ENCODE data around the gene PPP1R3D. TPM values are rescaled to one million over a fixed set of nuclear protein-coding genes. Genes with fewer than 3 reads are reported as not detected.

Gene PPP1R3D
- total RNA-seq, 1 experiment from 2014 or later, result 3.1 TPM

DNA sequence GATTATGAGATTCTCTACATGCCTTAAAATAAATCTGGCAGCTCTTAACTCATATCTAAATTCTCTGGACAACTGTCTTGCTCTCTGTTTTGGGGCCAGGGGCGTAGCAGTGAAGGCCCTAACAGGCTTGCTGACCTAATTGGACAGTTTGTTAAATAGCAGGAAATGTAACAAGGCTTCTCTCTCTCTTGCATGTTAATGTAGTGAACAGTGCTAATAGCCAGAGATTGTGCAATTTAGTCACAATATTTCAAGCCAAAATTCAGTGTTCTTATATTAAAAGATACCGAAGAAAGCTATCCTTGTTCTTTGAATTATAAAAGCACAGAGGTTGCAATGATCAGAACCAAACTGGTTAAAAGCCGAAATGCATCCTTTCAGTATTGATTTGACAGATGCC, 3.0 kb downstream of the PPP1R3D start:
- Histone ChIP-seq H2BK12ac (ENCODE audit: insufficient read length, low read depth, low read length) (no peak overlapping the region), H3K79me2 (ENCODE audit: insufficient read depth, low read length) (no peaks in the 10 kb centered on the region), H3K4ac (ENCODE audit: low read depth, low read length) (no peak overlapping the region), H4K20me1 (ENCODE audit: control insufficient read depth, insufficient read depth, insufficient read length) (no peaks in the 10 kb centered on the region), H3T11ph (ENCODE audit: low read length) (no peak overlapping the region), H3K27ac (ENCODE audit: insufficient read length, low read depth, low read length) (no peak overlapping the region), H3K9me3 (ENCODE audit: control insufficient read depth, low read depth, low read length) (no peaks in the 10 kb centered on the region), H3K23ac (ENCODE audit: insufficient read length, low read depth, low read length) (no peak overlapping the region), H3K4me2 (ENCODE audit: insufficient read depth, insufficient read length, low read length) (no peak overlapping the region), H3K18ac (ENCODE audit: insufficient read length, low read depth, low read length) (no peak overlapping the region), H3K27me3 (ENCODE audit: insufficient read depth, low read length) (peaks cover 10% of the 10 kb centered on the region; the same call in 1 of the 2 replicates), H3K4me1 (ENCODE audit: insufficient read depth, low read length) (no peaks in the 10 kb centered on the region), H2AFZ (ENCODE audit: low read length) (no peak overlapping the region), H4K91ac (ENCODE audit: insufficient read length, low read depth, low read length) (no peak overlapping the region), H3K23me2 (ENCODE audit: insufficient read length, low read depth, low read length, poor library complexity, severe bottlenecking) (peaks cover 9% of the 10 kb centered on the region), H2AK5ac (ENCODE audit: insufficient read length, low read length) (no peak overlapping the region), H2BK15ac (ENCODE audit: low read depth, low read length) (no peak overlapping the region), H4K5ac (ENCODE audit: insufficient read length, low read depth, low read length) (no peak overlapping the region), H3K79me1 (ENCODE audit: insufficient read depth, low read depth, low read length, poor library complexity, severe bottlenecking) (no peaks in the 10 kb centered on the region), H2BK20ac (ENCODE audit: low read depth, low read length, poor library complexity, severe bottlenecking) (no peak overlapping the region), H2BK120ac (ENCODE audit: low read depth, low read length, poor library complexity, severe bottlenecking) (no peak overlapping the region), H3K56ac (ENCODE audit: insufficient read length, low read depth, low read length) (no peak overlapping the region), H3K9ac (ENCODE audit: extremely low read depth, insufficient read length, low read length) (no peak overlapping the region), H4K8ac (replicated peaks; ENCODE audit: insufficient read length, low read depth, low read length) (no peak overlapping the region), H3K14ac (ENCODE audit: insufficient read depth, low read length) (no peak overlapping the region), H2BK5ac (ENCODE audit: insufficient read length, low read length) (no peak overlapping the region)
- TF ChIP-seq, protein P1, sequence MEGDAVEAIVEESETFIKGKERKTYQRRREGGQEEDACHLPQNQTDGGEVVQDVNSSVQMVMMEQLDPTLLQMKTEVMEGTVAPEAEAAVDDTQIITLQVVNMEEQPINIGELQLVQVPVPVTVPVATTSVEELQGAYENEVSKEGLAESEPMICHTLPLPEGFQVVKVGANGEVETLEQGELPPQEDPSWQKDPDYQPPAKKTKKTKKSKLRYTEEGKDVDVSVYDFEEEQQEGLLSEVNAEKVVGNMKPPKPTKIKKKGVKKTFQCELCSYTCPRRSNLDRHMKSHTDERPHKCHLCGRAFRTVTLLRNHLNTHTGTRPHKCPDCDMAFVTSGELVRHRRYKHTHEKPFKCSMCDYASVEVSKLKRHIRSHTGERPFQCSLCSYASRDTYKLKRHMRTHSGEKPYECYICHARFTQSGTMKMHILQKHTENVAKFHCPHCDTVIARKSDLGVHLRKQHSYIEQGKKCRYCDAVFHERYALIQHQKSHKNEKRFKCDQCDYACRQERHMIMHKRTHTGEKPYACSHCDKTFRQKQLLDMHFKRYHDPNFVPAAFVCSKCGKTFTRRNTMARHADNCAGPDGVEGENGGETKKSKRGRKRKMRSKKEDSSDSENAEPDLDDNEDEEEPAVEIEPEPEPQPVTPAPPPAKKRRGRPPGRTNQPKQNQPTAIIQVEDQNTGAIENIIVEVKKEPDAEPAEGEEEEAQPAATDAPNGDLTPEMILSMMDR (conservative IDR thresholded peaks at IDR 0.05), result no peak
- no peak for DNase-seq
- Mint-ChIP-seq H3K4me1 (peaks cover 8 to 11% of the 10 kb centered on the region in 2 experiments), H3K36me3 (ENCODE audit: insufficient read depth in 1 of 3, low read depth in 3 of 3) (peaks cover 4 to 10% (median 5%) of the 10 kb centered on the region in 3 experiments), H3K27ac (no peak overlapping the region), H3K9me3 (peaks cover 6% of the 10 kb centered on the region in 2 experiments; a peak in 3 of 5 replicates), H3K27me3 (ENCODE audit: low read depth) (peaks cover 48% of the 10 kb centered on the region), H3K4me3 (no peak overlapping the region)
- no CpG with 5 or more reads among the region's 3 CpGs for WGBS (ENCODE audit: extremely low coverage, insufficient read length, low lambda C conversion rate)

Measured in H9 (cell line).